ENCODE data around the gene BOC. TPM values are rescaled to one million over a fixed set of nuclear protein-coding genes. Genes with fewer than 3 reads are reported as not detected.

Gene BOC
- total RNA-seq, 1 donor from 2014 or later: 0.33 TPM

DNA sequence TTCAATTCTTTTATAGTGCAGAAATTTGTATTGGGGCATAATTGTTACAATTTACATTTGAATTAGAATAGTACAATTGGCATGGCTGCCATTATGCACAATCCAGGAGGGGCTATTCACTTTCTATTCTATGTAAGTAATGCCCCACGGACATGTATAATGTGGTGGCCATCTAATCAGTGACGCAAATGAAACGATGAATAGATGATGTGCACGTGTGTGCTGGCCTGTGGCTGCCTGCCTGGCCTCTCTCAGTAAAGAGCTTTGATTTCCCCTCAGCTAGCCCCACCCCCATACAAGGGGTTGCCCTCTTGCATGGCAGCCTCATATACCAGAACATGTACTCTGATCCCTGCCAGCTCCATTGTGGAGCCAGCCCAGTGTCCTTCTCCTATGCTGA is 86.5 kb downstream of the BOC start:
- Mint-ChIP-seq H3K27me3 (no peaks in the 10 kb centered on the region), H3K4me3 (no peak overlapping the region), H3K27ac (no peak overlapping the region), H3K4me1 (no peaks in the 10 kb centered on the region), H3K36me3 (ENCODE audit: low read depth) (no peaks in the 10 kb centered on the region), H3K9me3 (no peaks in the 10 kb centered on the region)
- intact Hi-C loops (cut with micrococcal nuclease): no loop called here
- CTCF ChIA-PET: interaction anchor here (1.1 kb wide), 1 partner anchor 10 kb away, joined by 3 read pairs; no protein-coding TSS in a partner anchor
- TF ChIP-seq, protein P1, sequence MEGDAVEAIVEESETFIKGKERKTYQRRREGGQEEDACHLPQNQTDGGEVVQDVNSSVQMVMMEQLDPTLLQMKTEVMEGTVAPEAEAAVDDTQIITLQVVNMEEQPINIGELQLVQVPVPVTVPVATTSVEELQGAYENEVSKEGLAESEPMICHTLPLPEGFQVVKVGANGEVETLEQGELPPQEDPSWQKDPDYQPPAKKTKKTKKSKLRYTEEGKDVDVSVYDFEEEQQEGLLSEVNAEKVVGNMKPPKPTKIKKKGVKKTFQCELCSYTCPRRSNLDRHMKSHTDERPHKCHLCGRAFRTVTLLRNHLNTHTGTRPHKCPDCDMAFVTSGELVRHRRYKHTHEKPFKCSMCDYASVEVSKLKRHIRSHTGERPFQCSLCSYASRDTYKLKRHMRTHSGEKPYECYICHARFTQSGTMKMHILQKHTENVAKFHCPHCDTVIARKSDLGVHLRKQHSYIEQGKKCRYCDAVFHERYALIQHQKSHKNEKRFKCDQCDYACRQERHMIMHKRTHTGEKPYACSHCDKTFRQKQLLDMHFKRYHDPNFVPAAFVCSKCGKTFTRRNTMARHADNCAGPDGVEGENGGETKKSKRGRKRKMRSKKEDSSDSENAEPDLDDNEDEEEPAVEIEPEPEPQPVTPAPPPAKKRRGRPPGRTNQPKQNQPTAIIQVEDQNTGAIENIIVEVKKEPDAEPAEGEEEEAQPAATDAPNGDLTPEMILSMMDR (IDR thresholded peaks at IDR 0.05): no peak
- ATAC-seq (ENCODE audit: low read depth) (no peak), DNase-seq (no peak)
- POLR2A ChIA-PET: no interaction called here

DNA sequence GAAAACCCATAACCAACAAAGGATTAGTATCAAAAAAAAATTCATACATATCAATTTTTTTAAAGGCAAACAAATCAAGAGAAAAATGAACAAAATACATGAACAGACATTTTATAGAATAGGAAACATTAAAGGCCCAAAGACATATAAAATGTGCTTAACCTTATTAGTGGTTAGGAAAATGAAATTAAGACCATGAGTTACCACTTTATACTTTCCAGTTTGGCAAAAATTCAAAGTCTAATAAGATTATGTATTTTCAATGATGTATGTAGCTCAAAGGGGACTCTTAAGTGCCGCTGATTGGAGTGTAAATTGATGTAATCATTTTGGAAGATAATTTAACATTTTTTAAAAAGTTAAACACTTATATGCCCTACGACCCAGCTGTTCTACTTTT is 89.2 kb downstream of the BOC start:
- Mint-ChIP-seq H3K36me3 (ENCODE audit: low read depth) (peaks cover 6% of the 10 kb centered on the region), H3K4me3 (no peak overlapping the region), H3K27me3 (no peaks in the 10 kb centered on the region), H3K4me1 (no peaks in the 10 kb centered on the region), H3K9me3 (no peaks in the 10 kb centered on the region), H3K27ac (no peak overlapping the region)
- intact Hi-C loops (cut with micrococcal nuclease): no loop called here
- DNase-seq (no peak), ATAC-seq (ENCODE audit: low read depth) (no peak)
- ChIA-PET POLR2A (no interaction called here), CTCF (no interaction called here)
- TF ChIP-seq, protein P1 (IDR thresholded peaks at IDR 0.05): no peak

DNA sequence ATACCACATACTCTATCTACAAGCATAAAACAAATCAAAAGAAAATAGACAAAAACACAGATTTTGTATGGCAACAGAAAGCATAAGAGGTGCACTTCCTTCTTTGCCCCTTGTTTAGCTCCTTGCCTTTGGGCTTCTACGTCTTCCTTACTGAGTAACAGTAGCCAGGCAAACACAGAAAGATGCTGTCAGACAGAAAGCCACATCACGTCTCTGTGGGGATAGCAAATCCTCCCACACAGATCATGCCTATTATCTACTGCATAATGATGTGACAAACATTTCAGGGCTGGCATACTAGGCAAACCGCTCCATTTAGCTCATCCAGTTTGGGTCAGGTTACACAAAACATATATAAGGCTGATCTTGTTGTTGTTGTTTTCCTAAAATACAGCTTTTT is 92.7 kb downstream of the BOC start:
- DNase-seq: no peak
- Mint-ChIP-seq H3K27ac (no peak overlapping the region), H3K4me3 (no peak overlapping the region), H3K4me1 (no peaks in the 10 kb centered on the region), H3K36me3 (ENCODE audit: low read depth) (peaks cover 12% of the 10 kb centered on the region), H3K27me3 (no peaks in the 10 kb centered on the region), H3K9me3 (no peaks in the 10 kb centered on the region)
- ATAC-seq (ENCODE audit: low read depth): no peak
- intact Hi-C loops (cut with micrococcal nuclease): no loop called here
- POLR2A ChIA-PET: no interaction called here
- CTCF ChIA-PET: no interaction called here
- TF ChIP-seq, protein P1 (IDR thresholded peaks at IDR 0.05): no peak

DNA sequence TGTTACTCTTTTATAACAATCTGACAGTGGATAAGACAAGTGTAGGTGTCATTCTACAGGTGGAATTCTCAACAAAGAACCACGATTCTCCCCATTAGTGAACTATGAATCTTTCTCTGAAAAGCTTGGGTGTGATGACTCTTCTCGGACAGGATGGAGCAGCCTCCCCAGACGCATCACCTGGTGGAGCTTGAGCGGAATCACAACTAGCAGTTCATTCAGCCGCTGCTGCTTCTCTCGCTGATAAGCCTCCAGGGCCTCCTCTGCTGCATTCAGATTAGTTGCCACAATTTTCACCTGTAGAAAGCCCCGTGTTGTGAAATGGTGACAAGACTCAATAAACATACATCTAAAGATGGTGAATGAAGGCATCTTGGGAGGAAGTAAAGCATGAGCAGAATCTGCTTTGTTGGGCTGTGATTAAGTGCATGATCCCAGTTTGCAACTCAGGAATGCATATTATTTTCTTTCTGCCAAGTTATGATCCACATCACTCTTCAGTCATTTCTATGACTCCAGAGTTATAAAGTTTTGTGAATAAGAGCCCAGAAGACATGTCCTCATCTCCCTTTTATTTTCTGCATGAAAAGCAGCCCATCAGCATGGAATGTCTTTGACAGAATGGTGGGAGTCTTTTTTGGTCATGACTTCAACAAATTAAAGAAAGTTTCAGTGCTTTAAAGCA is 93.6 kb downstream of the BOC start:
- H3K27ac Mint-ChIP-seq: no peak overlapping the region

DNA sequence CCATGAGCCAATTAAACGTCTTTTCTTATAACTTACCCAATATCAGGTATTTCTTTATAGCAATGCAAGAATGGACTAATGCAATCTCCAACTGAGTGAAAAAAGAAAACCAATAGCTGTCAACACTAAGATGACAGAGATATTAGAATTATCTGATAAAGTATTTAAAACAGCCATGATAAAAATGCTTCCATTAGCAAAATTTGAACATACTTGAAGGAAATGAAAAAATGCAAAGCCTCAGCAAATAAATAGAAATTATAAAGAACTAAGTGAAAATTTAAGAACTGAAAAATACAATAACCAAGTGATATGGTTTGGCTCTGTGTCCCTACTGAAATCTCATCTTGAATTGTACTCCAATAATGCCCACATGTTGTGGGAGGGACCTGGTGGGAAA is 99.6 kb downstream of the BOC start:
- DNase-seq (no peak), ATAC-seq (ENCODE audit: low read depth) (no peak)
- H3K4me1 Mint-ChIP-seq: no peaks in the 10 kb centered on the region
- intact Hi-C loops (cut with micrococcal nuclease): no loop called here
- ChIA-PET POLR2A (no interaction called here), CTCF (no interaction called here)
- peaks cover 22% of the 10 kb centered on the region for H3K9me3 Mint-ChIP-seq
- TF ChIP-seq, protein P1 (IDR thresholded peaks at IDR 0.05): no peak
- H3K4me3 Mint-ChIP-seq: no peak overlapping the region
- H3K27me3 Mint-ChIP-seq: no peaks in the 10 kb centered on the region
- H3K27ac Mint-ChIP-seq: no peak overlapping the region
- peaks cover 38% of the 10 kb centered on the region for H3K36me3 Mint-ChIP-seq (ENCODE audit: low read depth)

More for the DNA sequence above, 93.6 kb downstream of the BOC start:
- peaks cover 12% of the 10 kb centered on the region for H3K36me3 Mint-ChIP-seq (ENCODE audit: low read depth)
- intact Hi-C loops (cut with micrococcal nuclease): no loop called here
- TF ChIP-seq, protein P1 (IDR thresholded peaks at IDR 0.05): no peak
- H3K4me1 Mint-ChIP-seq: no peaks in the 10 kb centered on the region
- no peaks in the 10 kb centered on the region for H3K9me3 Mint-ChIP-seq
- no peak for DNase-seq
- ChIA-PET POLR2A (no interaction called here), CTCF (no interaction called here)
- no peak for ATAC-seq (ENCODE audit: low read depth)
- H3K27me3 Mint-ChIP-seq: no peaks in the 10 kb centered on the region
- H3K4me3 Mint-ChIP-seq: no peak overlapping the region

Measured in activated B cell treated with CpG ODN at 0.5 μM for 24 hours (primary cell).